ENCODE data around the gene TPD52L1.

DNA sequence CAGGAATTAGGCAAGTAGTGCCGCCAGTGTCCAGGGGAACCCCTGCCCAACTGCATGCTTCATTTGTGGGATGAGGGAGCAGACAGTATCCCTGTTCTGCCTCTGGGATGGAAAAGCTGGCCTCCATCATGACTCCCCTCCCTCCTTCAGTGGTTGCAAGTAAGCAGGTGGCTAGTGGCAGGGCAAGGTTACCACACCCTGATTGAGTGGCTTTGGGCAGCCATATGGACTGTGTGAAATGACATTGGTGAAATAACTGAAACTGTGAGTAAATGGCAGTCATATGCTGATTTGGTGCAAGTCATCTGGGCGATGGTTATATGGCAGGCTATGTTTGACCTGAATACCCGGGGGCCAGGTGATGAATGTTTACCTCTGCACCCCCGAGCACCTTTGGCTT lies 115.2 kb downstream of the TPD52L1 start:
- TF ChIP-seq CTCF (IDR thresholded peaks at IDR 0.05) = no peak
- TF ChIP-seq AFF4 (CRISPR knock-in tag; IDR thresholded peaks at IDR 0.05; ENCODE audit: borderline replicate concordance) = no peak
- no peak for TF ChIP-seq E2F5 (CRISPR knock-in tag; IDR thresholded peaks at IDR 0.05)
- TF ChIP-seq, protein P1, sequence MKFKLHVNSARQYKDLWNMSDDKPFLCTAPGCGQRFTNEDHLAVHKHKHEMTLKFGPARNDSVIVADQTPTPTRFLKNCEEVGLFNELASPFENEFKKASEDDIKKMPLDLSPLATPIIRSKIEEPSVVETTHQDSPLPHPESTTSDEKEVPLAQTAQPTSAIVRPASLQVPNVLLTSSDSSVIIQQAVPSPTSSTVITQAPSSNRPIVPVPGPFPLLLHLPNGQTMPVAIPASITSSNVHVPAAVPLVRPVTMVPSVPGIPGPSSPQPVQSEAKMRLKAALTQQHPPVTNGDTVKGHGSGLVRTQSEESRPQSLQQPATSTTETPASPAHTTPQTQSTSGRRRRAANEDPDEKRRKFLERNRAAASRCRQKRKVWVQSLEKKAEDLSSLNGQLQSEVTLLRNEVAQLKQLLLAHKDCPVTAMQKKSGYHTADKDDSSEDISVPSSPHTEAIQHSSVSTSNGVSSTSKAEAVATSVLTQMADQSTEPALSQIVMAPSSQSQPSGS (CRISPR knock-in tag; IDR thresholded peaks at IDR 0.05; ENCODE audit: borderline replicate concordance, low read depth) = no peak
- TF ChIP-seq TEAD4 (CRISPR knock-in tag; IDR thresholded peaks at IDR 0.05) = no peak

All from WTC11 (cell line).